Activated naive CD8-positive, alpha-beta T cell treated with anti-CD3 and anti-CD28 coated beads for 36 hours (primary cell): ENCODE measurements around the gene SLC43A2. TPM values are rescaled to one million over a fixed set of nuclear protein-coding genes. Genes with fewer than 3 reads are reported as not detected.
"Not testable (repeated sequence)": the region's sequence is repeated elsewhere in the genome, so short reads cannot be mapped to it uniquely, and the experiment has no call there.

Experiments used
- DNase-seq: peaks from one replicate; pipeline ENCODE4 v3.0.0; 2021
- H3K27ac Mint-ChIP-seq: one replicate; pipeline ENCODE4 v1.8.0; 2022; ENCODE audit warnings: mild to moderate bottlenecking, moderate library complexity, mixed read lengths
- H3K27me3 Mint-ChIP-seq: one replicate; pipeline ENCODE4 v1.8.0; 2022; ENCODE audit warnings: mild to moderate bottlenecking, mixed read lengths
- H3K36me3 Mint-ChIP-seq: one replicate; pipeline ENCODE4 v1.8.0; 2021; ENCODE audit warnings: mild to moderate bottlenecking, mixed read lengths
- H3K4me1 Mint-ChIP-seq: one replicate; pipeline ENCODE4 v1.8.0; 2021; ENCODE audit warnings: mixed read lengths
- H3K4me3 Mint-ChIP-seq: one replicate; pipeline ENCODE4 v1.8.0; 2022; ENCODE audit warnings: mild to moderate bottlenecking, moderate library complexity, mixed read lengths
- H3K9me3 Mint-ChIP-seq: one replicate; pipeline ENCODE4 v1.8.0; 2022; ENCODE audit warnings: mixed read lengths
- total RNA-seq, 2 experiments: library from RNA; stranded (reverse); gene quantifications; one replicate each; pipeline ENCODE4 v1.2.3, GENCODE V29; 2021

Gene SLC43A2
- total RNA-seq, 2 experiments from 2014 or later = 3.7 to 4.6 TPM

DNA sequence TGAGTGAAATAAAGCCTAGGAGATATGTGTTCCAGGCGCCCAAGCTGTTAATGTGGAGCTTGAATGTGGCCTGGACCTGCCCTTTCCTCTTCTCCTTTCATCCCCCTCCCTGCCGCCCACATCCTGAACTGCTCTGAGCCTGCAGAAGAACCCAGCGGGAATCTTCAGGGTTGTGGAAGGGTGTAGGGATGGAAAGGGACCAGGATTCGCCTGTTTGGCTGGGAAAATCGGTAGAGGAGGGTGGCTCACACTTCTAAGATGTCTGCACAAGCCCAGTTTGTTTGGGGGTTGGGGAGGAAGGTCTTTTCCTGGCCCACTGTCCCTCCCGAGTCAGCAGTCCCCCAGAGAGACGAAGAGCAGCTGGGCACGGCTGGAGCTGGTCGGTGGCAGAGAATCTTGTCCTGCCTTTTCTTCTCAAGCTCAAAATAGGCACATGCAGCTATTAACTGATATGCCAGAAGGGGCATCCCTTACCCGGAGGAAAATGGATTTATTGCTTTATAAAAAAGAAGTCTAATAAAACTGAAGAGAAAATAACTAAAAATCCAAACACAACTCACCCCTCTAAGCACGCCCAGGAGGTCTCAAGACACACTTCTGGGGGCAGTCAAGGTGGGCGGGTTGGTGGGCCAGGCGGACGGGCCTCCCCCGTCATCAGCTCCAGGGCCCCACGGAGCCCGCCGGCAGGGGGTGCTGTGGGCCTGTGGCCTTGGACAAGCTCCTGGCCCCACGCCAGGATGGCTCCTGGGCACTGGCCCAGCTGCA lies 54.5 kb downstream of the SLC43A2 start:
- Mint-ChIP-seq H3K4me3 (no peak overlapping the region), H3K27ac (no peak overlapping the region), H3K4me1 (peaks cover 5% of the 10 kb centered on the region), H3K27me3 (no peaks in the 10 kb centered on the region), H3K36me3 (no peaks in the 10 kb centered on the region), H3K9me3 (no peaks in the 10 kb centered on the region)
- peak; percentile 77 for DNase-seq

DNA sequence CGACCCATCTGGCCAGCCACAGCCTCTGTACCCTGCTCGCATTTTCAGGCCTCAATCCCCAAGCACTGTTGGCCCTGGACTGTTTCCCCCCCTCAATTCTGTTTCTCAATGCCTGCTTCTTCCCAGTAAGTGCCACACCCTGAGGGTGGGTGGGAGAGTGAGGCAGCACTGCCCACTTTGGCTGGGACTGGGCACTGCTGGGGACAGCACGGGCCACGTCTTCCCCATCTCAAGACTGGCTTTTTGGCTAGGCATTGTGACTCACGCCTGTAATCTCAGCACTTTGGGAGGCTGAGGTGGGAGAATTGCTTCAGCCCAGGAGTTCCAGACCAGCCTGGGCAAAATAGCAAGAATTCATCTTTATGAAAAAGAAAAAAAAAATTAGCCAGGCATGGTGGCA lies 56.0 kb downstream of the SLC43A2 start:
- H3K27me3 Mint-ChIP-seq, H3K27ac Mint-ChIP-seq, DNase-seq, H3K9me3 Mint-ChIP-seq, H3K4me1 Mint-ChIP-seq, H3K4me3 Mint-ChIP-seq, H3K36me3 Mint-ChIP-seq: not testable (repeated sequence)

DNA sequence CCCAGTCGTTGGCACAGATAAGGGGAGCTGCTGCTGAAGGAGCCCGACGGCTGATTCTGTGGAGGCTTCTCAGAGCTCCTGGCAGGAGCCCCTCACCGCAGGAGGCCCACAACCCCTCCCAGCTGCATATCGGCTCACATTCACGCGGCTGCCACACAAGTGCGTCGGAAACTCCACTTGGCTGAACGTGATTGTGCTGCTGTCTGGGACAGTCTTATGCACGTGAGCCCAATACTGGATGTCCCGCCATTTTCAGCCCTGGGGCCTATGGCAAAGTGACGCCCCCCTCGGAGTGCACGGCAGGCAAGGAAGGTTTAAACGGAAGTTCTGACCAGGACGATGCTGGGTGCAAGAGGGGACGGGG lies 57.3 kb downstream of the SLC43A2 start:
- Mint-ChIP-seq H3K4me3 (no peak overlapping the region), H3K27me3 (no peaks in the 10 kb centered on the region), H3K27ac (no peak overlapping the region)

DNA sequence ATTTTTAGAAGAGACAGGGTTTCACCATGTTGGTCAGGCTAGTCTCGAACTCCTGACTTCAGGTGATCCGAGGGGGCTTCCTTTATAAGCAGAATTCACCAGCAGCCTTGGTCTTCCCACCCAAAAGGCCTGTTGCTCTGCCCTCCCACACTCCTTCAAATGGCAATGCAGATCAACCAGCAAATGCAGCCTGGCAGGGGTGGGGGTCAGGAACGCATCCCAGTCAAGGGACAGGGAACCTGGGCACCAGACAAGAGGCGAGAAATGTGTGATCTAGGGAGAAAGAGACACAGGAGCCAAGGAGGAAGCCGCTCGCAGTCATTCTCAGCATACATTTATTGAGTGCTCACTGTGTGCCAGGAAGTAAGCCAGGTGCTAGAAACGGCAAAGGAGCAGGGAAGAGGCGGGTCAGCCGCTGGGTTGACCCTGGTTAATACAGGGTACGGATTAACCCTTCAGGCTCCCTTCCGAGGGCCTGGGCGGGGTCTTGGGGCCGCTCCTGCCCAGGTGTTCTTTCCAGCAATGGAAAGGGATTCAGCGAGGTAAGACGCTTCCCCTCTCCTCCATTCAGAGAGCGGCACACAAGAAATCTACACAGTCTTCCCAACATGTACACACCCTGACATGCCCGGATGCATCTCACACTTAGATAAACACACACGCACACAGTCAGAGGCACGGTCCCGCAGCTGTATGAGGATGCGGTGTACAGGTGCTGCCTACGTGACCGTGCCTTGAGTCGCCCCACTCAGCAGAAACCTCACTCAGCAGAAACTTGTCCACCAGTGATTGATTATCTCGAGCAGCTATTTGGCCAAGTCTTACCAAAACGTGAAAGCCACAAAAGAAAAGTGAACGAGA lies 59.5 kb downstream of the SLC43A2 start:
- no peak overlapping the region for H3K27ac Mint-ChIP-seq
- peaks cover 9% of the 10 kb centered on the region for H3K4me1 Mint-ChIP-seq
- no peak for DNase-seq
- H3K36me3 Mint-ChIP-seq = no peaks in the 10 kb centered on the region
- no peaks in the 10 kb centered on the region for H3K27me3 Mint-ChIP-seq
- no peak overlapping the region for H3K4me3 Mint-ChIP-seq
- H3K9me3 Mint-ChIP-seq = no peaks in the 10 kb centered on the region

More for the DNA sequence above, 57.3 kb downstream of the SLC43A2 start:
- no peak for DNase-seq
- Mint-ChIP-seq H3K9me3 (no peaks in the 10 kb centered on the region), H3K36me3 (no peaks in the 10 kb centered on the region), H3K4me1 (peaks cover 6% of the 10 kb centered on the region)

DNA sequence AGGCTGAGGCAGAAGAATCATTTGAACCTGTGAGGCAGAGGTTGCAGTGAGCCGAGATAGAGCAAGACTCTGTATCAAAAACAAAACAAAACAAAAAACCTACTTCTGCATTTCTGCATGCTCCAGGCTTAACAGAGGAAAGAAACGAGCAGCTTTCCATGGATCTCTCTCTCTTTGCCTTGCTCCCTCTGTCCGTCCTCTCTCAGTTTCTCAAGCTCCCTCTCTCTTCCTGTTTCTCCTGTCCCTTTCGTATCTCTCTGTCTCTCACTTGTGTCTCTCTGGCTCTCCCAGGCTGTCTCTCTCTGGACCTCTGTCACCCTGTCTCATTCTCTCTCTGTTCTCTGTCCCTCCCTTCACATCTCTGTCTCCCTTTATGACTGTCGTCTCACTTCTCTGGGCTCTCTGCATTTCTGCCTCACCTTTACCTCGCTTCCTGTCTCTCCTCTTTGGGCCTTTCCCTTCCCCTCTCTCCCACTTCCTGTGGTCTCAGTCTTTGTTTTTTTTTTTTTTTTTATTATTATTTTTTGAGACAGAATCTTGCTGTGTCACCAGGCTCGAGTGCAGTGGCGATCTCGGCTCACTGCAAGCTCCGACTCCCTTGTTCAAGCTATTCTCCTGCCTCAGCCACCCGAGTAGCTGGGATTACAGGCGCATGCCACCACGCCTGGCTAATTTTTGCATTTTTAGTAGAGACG lies 62.0 kb downstream of the SLC43A2 start:
- peaks cover 14% of the 10 kb centered on the region for H3K4me1 Mint-ChIP-seq
- no peaks in the 10 kb centered on the region for H3K27me3 Mint-ChIP-seq
- H3K27ac Mint-ChIP-seq = peak overlapping the region; percentile 77
- peak; percentile 40 for DNase-seq
- peak overlapping the region; percentile 69 for H3K4me3 Mint-ChIP-seq
- H3K36me3 Mint-ChIP-seq = no peaks in the 10 kb centered on the region
- H3K9me3 Mint-ChIP-seq = no peaks in the 10 kb centered on the region

DNA sequence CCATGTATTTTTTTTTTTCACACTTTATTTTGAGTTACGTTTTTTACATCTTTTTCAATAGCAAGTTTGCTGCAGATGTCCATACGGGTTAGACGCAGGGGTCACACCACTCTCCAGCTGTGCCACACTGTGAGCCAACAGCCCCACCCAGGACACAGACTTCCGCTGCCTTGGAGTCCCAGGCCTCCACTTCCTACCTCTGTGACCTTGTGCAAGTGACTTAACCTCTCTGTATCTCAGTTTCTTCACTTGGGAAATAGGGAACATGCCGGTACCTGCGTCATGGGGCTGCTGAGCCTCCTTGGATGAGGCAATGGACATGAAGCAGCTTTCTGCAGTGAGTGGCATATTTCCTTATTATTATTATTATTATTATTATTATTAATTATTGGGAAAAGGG lies 62.8 kb downstream of the SLC43A2 start:
- Mint-ChIP-seq H3K27me3 (no peaks in the 10 kb centered on the region), H3K27ac (no peak overlapping the region), H3K9me3 (no peaks in the 10 kb centered on the region), H3K4me3 (no peak overlapping the region), H3K4me1 (peaks cover 22% of the 10 kb centered on the region), H3K36me3 (no peaks in the 10 kb centered on the region)
- DNase-seq = no peak

DNA sequence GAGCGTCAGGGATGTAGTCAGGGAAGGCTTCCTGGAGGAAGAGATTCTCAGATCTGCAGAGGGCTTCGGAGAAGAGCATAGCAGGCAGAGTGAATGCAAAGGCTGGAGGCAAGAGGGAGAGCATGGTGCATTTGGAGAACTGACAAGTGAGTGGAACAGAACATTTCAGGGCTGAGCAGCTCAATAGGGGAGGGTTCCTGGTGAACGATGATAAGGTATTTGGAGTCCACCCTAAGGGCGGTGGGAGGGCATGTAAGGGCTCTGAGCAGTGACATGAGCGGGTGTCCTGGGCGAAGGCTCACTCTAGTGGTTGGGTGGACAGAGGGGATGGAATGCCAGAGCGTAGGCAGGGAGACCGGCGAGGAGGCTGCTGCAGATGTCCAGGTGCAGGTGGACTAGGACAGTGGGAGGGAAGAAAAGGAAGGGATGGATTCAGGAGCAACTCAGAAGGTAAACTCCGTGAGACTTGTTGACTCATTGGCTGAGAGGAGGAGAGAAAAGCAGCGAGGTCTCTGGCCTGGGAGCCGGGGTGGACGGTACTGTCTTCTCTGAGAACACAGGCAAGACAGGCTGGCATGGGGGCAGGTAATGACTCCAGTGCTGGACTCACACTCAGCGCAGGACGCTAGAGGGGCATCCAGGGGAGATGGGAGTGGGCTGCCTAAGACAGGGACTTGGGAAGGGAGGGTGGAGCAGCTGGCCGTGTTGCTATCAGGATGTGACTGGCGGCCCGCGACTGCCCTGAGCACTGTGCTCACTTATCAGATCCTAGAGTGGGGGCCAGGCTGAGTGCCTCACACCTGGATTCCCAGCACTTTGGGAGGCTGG lies 64.6 kb downstream of the SLC43A2 start:
- DNase-seq = no peak
- peaks cover 2% of the 10 kb centered on the region for H3K36me3 Mint-ChIP-seq
- peaks cover 33% of the 10 kb centered on the region for H3K4me1 Mint-ChIP-seq
- no peaks in the 10 kb centered on the region for H3K27me3 Mint-ChIP-seq
- H3K9me3 Mint-ChIP-seq = no peaks in the 10 kb centered on the region
- no peak overlapping the region for H3K4me3 Mint-ChIP-seq
- no peak overlapping the region for H3K27ac Mint-ChIP-seq

DNA sequence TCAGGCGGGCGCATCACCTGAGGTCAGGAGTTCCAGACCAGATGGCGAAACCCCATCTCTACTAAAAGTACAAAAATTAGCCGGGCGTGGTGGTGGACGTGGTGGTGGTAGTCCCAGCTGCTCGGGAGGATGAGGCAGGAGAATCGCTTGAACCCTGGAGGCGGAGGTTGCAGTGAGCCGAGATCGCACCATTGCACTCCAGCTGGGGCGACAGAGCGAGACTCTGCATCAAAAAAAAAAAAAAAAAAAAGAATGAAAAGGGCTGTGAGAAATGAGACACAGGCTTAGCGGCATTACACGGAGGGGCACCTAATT lies 65.2 kb downstream of the SLC43A2 start:
- not testable (repeated sequence) for H3K27me3 Mint-ChIP-seq, H3K4me3 Mint-ChIP-seq
- peaks cover 35% of the 10 kb centered on the region for H3K4me1 Mint-ChIP-seq

DNA sequence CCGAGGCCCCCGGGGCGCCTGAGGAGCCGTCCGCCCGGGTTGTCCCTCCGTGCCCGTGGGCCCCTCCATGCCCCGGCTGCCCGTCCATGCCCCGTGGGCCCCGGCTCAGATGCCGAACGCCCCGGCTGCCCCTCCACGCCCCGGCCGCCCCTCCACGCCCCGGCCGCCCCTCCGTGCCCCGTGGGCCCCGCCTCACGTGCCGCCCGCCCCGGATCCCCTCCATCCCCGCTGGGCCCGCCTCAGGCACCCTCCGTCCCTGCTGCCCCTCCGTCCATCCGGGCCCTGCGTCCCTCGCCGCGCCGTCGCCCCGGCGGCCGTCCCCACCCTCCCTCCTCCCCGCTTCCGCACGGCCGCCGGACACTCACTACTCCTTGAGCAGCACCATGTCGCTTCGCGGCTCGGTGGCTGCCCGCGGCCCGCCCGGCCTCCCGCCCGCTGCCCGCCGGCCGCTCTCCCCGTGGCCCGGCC lies 66.4 kb downstream of the SLC43A2 start:
- Mint-ChIP-seq H3K27me3 (no peaks in the 10 kb centered on the region), H3K9me3 (no peaks in the 10 kb centered on the region)
- no peak for DNase-seq

More for the DNA sequence above, 65.2 kb downstream of the SLC43A2 start:
- not testable (repeated sequence) for H3K36me3 Mint-ChIP-seq, H3K27ac Mint-ChIP-seq, DNase-seq, H3K9me3 Mint-ChIP-seq

DNA sequence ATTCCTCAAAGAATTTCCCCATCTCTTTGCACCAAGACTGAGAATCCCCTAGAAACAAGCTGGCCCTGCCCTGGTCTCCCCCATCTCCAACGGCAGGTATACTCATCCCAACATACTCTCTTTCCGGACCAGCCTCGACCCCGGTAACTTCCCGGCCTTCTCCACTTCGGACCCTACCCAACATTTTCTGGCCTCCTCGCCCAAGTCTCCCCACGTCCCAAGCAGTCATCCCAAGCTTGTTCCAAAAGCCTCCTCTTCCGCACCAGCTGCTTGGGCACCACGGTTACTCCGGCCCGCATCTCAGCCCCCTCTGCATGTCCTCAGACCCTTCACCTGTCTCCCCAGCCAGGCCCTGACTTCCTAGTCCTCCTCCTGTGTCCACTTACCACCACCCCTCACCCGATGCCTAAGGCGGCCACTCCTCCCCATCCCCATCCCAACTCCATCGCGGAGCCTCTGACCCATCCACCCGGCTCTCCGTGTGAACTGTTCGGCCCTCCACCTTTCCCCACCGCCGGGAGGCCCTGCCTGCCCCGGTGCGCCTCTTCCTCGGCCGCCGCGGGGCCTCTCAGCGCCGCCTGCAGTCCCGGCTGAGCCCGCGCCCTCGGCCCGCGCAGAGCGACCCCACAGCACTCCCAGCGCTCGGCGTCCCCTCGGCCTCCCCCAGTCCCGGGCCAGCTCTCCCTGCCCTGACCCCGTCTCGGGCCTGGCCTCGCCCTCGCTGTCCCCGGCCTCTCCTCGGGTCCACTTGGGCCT lies 67.0 kb downstream of the SLC43A2 start:
- Mint-ChIP-seq H3K36me3 (peaks cover 2% of the 10 kb centered on the region), H3K4me1 (peaks cover 36% of the 10 kb centered on the region), H3K4me3 (peak overlapping the region; percentile 83), H3K9me3 (no peaks in the 10 kb centered on the region), H3K27me3 (no peaks in the 10 kb centered on the region), H3K27ac (no peak overlapping the region)
- DNase-seq = peak; percentile 59

More for the DNA sequence above, 66.4 kb downstream of the SLC43A2 start:
- peaks cover 2% of the 10 kb centered on the region for H3K36me3 Mint-ChIP-seq
- peaks cover 35% of the 10 kb centered on the region for H3K4me1 Mint-ChIP-seq
- H3K27ac Mint-ChIP-seq = no peak overlapping the region
- H3K4me3 Mint-ChIP-seq = peak overlapping the region; percentile 83

DNA sequence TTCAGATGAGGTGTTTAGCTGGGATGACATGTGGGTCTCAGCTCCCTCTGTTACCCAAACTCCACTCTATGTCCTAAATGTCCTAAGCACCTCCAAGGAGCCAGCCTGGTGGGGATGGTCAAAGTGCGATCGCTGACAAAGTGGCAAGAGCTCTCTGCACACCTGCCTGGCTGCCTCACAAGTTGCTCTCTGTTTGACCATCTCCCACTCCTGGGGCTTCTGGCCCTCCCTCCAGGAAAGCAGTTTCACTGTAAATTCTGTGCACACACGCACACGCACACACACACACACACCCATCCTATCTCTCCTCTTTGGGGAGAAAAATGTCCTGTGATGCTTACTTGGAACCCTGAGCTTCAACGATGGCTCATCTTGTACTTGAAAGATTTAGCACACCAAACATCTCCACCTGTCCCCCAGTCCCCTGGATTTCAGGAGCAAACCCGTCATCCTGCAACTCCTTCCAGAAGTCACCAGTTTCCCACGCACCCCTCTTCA lies 67.7 kb downstream of the SLC43A2 start:
- Mint-ChIP-seq H3K36me3 (peaks cover 4% of the 10 kb centered on the region), H3K9me3 (no peaks in the 10 kb centered on the region), H3K27me3 (no peaks in the 10 kb centered on the region), H3K27ac (no peak overlapping the region), H3K4me1 (peaks cover 36% of the 10 kb centered on the region), H3K4me3 (peak overlapping the region; percentile 83)
- no peak for DNase-seq

DNA sequence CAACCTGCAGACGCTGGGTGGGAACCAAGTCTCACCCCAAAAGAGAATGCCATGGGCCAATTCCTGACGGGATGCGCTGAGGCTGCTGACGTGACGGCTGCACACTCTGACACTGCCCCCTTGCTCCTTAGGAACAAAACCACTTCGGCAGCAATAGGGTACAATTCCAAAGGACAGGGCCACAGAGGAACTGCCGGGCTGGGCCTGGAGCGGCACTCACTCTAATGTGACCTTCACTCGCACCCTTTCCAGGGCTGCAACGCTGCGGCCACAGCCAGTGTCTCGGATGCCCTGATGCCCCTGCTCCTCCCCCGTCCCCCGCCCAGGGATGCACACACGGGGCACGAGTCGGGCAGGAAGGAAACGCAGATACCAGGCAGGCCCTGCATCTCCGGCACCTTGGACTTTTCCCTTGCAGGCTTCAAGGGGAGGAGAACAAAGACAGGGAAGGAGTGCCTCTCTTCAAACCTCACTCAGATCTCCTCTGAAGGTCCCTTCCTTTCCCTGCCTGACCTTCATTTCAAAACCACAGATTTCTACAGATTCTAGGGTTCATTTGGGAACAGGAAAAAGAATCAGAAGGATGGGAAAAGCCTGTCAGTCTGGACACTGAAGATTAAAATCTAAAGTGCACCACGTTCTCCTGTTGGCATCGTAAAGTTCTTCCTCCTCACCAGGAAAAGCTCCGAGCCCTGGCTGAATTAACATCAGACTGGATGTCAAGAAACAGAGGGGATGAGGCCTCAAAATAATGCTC lies 68.4 kb downstream of the SLC43A2 start:
- peaks cover 4% of the 10 kb centered on the region for H3K36me3 Mint-ChIP-seq
- H3K27me3 Mint-ChIP-seq = no peaks in the 10 kb centered on the region
- H3K9me3 Mint-ChIP-seq = no peaks in the 10 kb centered on the region
- no peak for DNase-seq
- H3K4me3 Mint-ChIP-seq = no peak overlapping the region
- peaks cover 33% of the 10 kb centered on the region for H3K4me1 Mint-ChIP-seq
- no peak overlapping the region for H3K27ac Mint-ChIP-seq
